ENCODE data around the gene RRP1.
"Not testable (repeated sequence)": the region's sequence is repeated elsewhere in the genome, so short reads cannot be mapped to it uniquely, and the experiment has no call there.

Gene RRP1

GRCh38 chr21:43819511-43820405 lies 30.4 kb downstream of the RRP1 start:
- no peak for FAIRE-seq

DNA sequence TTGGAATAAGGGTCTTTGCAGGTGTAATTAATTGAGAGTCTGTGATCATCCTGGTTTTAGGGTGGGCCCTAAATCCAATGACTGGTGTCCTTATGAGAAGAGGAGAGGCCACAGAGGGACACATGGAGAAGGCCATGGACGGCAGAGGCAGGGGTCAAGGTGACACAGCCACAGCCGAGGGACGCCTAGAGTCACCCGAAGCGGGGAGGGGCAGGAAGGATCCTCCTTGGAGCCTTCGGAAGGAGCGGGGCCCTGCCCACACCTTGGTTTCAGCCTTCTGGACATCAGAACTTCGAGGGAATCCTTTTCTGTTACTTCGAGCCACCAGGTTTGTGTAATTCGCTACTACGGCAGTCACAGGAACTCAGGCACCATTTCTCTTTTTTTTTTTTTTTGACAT lies 31.1 kb downstream of the RRP1 start:
- FAIRE-seq, result no peak

DNA sequence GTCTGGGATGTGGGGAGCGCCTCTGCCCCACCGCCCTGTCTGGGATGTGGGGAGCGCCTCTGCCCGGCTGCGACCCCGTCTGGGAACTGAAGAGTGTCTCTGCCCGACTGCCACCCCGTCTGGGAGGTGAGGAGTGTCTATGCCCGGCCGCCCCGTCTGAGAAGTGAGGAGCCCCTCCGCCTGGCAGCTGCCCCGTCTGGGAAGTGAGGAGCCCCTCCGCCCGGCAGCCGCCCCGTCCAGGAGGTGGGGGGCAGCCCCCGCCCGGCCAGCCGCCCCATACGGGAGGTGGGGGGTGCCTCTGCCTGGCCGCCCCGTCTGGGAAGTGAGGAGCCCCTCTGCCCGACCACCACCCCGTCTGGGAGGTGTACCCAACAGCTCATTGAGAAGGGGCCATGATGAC lies 32.8 kb downstream of the RRP1 start:
- FAIRE-seq, result not testable (repeated sequence)

DNA sequence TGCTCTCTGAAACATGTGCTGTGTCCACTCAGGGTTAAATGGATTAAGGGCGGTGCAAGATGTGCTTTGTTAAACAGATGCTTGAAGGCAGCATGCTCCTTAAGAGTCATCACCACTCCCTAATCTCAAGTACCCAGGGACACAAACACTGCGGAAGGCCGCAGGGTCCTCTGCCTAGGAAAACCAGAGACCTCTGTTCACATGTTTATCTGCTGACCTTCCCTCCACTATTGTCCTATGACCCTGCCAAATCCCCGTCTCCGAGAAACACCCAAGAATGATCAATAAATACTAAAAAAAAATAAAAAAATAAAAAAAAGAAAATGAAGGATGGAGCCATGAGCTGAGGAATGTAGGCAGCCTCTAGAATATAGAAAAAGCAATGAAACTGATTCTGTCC lies 33.4 kb downstream of the RRP1 start:
- FAIRE-seq, result not testable (repeated sequence)

GRCh38 chr21:43824333-43825241 lies 35.2 kb downstream of the RRP1 start:
- no peak for FAIRE-seq

DNA sequence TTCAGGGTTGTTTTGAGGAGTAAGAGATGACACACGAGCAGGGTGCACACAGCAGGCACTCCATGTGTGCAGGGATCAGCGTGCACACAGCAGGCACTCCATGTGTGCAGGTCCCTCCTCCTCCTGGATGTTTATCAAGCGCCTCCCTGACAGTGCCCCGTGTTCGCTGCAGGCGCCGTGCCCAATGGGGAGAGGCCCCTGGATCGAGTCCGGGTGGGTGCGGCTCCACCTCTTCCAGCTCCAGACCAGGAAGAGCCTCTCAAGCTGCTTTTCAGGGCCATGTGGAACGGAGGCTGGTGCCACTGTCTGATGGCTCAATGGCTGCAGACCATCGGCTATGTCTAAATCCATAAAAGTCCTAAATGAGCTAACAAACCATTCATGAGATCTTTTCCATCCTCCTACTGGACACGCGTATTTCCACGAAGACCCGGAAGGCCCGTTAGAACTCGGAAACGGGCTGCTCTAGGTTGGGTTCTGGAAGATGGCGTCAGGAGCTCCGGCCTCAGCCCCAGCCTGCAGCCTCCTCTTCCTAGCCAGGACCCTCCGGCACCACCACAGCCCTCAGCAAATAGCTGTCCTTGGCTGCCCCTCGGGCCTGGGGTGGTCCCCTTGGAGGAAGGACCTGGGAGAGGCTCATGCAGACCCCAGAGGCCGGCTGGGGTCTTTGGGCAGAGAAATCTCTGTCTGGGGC lies 36.0 kb downstream of the RRP1 start:
- FAIRE-seq, result no peak

DNA sequence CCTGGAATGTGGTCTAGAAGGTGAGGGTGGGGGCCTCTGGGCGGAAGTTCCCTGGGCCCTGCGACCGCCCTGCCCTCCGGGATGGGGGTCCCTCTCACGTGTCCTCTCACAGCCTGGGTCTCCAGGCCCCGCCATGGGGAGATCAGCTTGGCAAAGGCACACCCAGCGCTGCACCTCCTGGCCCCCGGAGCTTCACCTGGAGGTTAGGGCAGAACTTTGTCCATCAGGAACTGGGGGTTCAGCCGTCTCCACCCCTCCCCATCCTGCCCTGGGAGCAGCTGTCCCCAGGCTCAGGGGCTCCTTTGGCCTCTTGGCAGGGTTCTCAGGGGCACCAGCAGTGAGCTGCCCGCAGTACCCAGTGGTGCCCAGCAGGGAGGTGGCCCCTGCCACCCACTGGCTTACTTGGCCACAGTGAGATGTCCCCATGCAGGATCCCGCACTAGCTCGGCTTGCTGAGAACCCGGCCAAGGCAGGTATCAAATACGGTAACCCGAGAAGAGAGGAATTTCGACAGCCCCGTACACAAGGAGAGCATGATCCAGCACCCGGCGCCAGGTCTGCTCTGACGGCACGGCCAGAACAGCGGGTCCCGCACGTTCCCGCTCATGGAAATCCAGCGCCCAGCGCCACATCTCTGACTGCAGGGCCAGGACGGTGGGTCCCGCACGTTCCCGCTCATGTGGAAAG lies 36.7 kb downstream of the RRP1 start:
- FAIRE-seq, result no peak

- no peak for FAIRE-seq
These were observed 37.2 kb downstream of the RRP1 start for GRCh38 chr21:43826623-43826974.

- no peak for FAIRE-seq
These were observed 37.7 kb downstream of the RRP1 start for GRCh38 chr21:43827015-43827611.

GRCh38 chr21:43829161-43829560 lies 39.8 kb downstream of the RRP1 start:
- no peak for FAIRE-seq

DNA sequence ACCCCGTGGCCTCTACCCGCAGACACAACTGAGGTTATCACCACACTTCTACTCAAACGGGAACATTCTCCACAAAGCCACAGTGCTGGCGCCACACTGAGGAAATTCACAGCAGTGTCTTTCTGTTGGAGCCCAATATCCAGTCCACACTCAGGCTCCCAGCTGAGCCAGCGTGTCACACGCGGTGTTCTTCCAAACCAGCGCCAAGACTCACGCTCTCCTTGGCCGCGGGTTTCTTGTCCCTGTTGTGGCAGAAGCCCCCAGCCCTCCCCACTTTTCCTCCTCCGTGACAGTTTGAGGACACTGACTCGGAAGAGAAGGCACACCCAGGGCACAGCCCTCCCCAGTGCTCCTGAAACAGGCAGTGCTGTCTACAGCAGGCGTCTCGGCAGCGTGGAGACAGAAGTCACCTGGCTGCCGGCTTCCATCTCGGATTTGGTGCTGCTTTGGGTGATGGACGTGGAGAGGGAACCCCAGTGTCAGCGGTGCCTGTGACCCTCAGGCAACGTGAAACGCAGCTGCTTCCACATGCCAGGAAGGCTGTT lies 40.3 kb downstream of the RRP1 start:
- FAIRE-seq, result no peak

DNA sequence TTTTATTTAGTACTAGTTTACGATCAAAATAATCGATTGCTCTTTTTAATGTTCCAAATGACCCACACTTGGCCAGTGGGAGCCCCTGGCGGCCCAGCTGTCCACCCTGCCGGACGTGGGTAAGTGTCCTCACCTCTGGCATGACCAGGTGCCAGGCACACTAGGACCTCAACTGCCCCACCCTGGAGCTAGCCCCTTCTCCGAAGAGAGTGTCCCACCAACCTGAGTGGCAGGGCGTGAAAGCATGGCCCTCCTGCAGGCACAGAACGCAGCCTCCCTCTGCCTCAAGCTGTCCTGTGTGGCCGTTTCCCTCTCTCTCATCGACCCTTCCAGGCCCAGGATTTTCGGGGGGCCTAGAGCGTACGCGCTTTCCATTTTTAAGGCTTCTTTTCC lies 42.8 kb downstream of the RRP1 start:
- FAIRE-seq, result no peak

- no peak for FAIRE-seq
These were observed 43.3 kb downstream of the RRP1 start for GRCh38 chr21:43832648-43833047.

- FAIRE-seq, result no peak
These were observed 44.9 kb downstream of the RRP1 start for GRCh38 chr21:43834146-43834905.

- FAIRE-seq, result no peak
These were observed 45.7 kb downstream of the RRP1 start for GRCh38 chr21:43835050-43835449.

DNA sequence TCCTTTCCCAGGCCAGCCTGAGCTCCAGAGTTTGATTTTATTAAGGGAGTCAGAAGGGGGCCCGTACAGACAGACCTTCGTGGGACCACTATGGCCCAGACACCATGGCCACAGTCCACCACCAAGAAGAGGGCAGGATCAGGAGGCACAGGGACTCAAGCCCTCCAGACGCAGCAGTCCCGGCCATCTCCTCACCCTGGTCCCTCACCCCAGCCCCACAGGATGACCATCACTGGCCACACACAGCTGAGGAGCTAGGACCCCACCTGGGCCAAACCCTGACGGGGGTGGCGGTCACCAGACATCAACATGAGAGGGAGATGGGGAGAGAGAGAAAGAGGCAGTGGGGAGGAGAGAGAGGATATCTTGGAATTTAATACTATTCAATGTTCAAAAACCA lies 46.5 kb downstream of the RRP1 start:
- FAIRE-seq, result no peak

GRCh38 chr21:43836616-43837015 lies 47.2 kb downstream of the RRP1 start:
- FAIRE-seq, result no peak

DNA sequence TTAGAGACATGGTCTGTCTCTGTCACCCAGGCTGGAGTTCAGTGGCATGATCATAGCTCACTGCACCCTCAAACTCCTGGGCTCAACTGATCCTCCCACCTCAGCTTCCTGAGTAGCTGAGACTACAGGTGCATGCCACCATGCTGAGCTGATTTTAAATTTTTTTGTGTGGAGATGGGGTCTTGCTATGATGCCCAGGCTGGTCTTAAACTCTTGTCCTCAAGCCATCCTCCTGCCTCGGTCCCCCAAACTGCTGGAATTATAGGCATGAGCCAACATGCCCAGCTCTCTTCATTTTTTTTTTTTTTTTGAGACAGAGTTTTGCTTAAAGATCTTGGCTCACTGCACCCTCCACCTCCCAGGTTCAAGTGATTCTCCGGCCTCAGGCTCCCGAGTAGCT lies 50.9 kb downstream of the RRP1 start:
- no peak for FAIRE-seq

- peak; percentile 54 for FAIRE-seq
These were observed 53.4 kb downstream of the RRP1 start for GRCh38 chr21:43842742-43843141.

DNA sequence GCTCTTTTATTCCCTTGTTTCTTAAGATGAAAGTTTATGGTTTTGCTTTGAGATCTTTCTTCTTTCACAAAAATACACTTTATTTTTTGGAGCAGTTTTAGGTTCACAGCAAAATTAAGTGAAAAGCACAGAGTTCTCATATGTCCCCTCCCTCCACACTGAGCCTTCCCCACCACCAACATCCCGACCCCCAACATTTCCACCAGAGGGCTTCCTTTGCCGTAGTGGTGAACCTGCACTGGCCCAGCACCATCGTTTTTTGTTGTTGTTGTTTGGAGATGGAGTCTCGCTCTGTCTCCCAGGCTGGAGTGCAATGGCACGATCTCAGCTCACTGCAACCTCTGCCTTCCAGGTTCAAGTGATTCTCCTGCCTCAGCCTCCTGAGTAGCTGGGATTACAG lies 55.5 kb downstream of the RRP1 start:
- not testable (repeated sequence) for FAIRE-seq

DNA sequence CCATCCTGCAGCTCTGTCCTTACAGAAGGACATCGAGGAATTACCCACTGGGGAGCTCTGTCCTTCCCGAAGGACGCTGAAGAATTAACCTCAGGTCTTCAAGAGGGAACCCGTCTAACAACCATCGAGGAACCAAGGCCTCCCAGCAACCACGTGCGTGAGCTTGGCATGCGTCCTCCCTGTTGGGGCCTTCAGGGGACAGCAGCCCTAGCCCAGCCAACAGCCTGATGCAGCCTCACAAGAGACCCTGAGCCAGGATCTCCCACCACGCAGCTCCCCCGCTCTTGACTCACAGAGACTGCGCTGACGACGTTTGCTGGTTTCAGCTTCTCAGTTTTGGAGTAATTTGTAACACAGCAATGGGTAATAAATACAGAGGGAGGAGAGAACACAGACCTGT lies 56.0 kb downstream of the RRP1 start:
- no peak for FAIRE-seq
